ENCODE data around the gene BORCS6. TPM values are rescaled to one million over a fixed set of nuclear protein-coding genes. Genes with fewer than 3 reads are reported as not detected.

Gene BORCS6
- polyA plus RNA-seq, 1 donor from 2014 or later = 12.1 TPM

- peak overlapping the region; percentile 67 for H3K4me3 ChIP-seq (ENCODE audit: low read length)
- no peak overlapping the region for H2AFZ ChIP-seq (ENCODE audit: low read depth, low read length)
- H3K27ac ChIP-seq (ENCODE audit: low read length) = peak overlapping the region; percentile 75
- H3F3A ChIP-seq (ENCODE audit: insufficient read depth, low read length, poor library complexity, severe bottlenecking) = peaks cover 6% of the 10 kb centered on the region
- H3K27me3 ChIP-seq (ENCODE audit: insufficient read depth, low read depth, low read length) = no peaks in the 10 kb centered on the region
- H4K20me1 ChIP-seq (ENCODE audit: insufficient read depth) = peaks cover 7% of the 10 kb centered on the region
- H3K4me2 ChIP-seq (ENCODE audit: low read length) = peak overlapping the region; percentile 52
- H3K36me3 ChIP-seq (ENCODE audit: insufficient read depth, low read length) = no peaks in the 10 kb centered on the region
- no peaks in the 10 kb centered on the region for H3K9me2 ChIP-seq (ENCODE audit: insufficient read depth, low read length)
- H3K9ac ChIP-seq (ENCODE audit: low read length) = peak overlapping the region; percentile 67
- TF ChIP-seq REST (IDR thresholded peaks at IDR 0.05; ENCODE audit: borderline replicate concordance) = no peak
- peak; percentile 21 for TF ChIP-seq SMC3 (conservative IDR thresholded peaks at IDR 0.05; ENCODE audit: poor library complexity)
- no peak for TF ChIP-seq TAF1 (IDR thresholded peaks at IDR 0.05; ENCODE audit: low read depth)
- no peak for TF ChIP-seq POLR2AphosphoS5 (IDR thresholded peaks at IDR 0.05)
- TF ChIP-seq EP300 (conservative IDR thresholded peaks at IDR 0.05; ENCODE audit: poor library complexity, severe bottlenecking) = no peak
- H3K79me2 ChIP-seq (replicated peaks; ENCODE audit: insufficient read depth, low read length) = peaks cover 22% of the 10 kb centered on the region
- H3K9me3 ChIP-seq (ENCODE audit: low read length) = no peaks in the 10 kb centered on the region
Measured at GRCh38 chr17:8155996-8156245, 34.1 kb downstream of the BORCS6 start.

- no peaks in the 10 kb centered on the region for H3K9me2 ChIP-seq (ENCODE audit: insufficient read depth, low read length)
- no peak for TF ChIP-seq CTCF (IDR thresholded peaks at IDR 0.05; ENCODE audit: poor library complexity, severe bottlenecking)
- no peak for TF ChIP-seq TAF1 (IDR thresholded peaks at IDR 0.05; ENCODE audit: low read depth)
- TF ChIP-seq EP300 (conservative IDR thresholded peaks at IDR 0.05; ENCODE audit: poor library complexity, severe bottlenecking) = no peak
- TF ChIP-seq POLR2AphosphoS5 (IDR thresholded peaks at IDR 0.05) = no peak
- TF ChIP-seq REST (IDR thresholded peaks at IDR 0.05; ENCODE audit: borderline replicate concordance) = no peak
- TF ChIP-seq RAD21 (conservative IDR thresholded peaks at IDR 0.05) = no peak
- no peak for TF ChIP-seq MXI1 (conservative IDR thresholded peaks at IDR 0.05; ENCODE audit: poor library complexity, severe bottlenecking)
- TF ChIP-seq EZH2 (IDR thresholded peaks at IDR 0.05; ENCODE audit: borderline replicate concordance, insufficient read depth, low read length, poor library complexity, severe bottlenecking) = no peak
- no peak for TF ChIP-seq SMC3 (conservative IDR thresholded peaks at IDR 0.05; ENCODE audit: poor library complexity)
- peak overlapping the region; percentile 67 for H3K9ac ChIP-seq (ENCODE audit: low read length)
- H3K79me2 ChIP-seq (replicated peaks; ENCODE audit: insufficient read depth, low read length) = peaks cover 17% of the 10 kb centered on the region
- H3K9me3 ChIP-seq (ENCODE audit: low read length) = no peaks in the 10 kb centered on the region
- H3K27ac ChIP-seq (ENCODE audit: low read length) = peak overlapping the region; percentile 75
- peak overlapping the region; percentile 52 for H3K4me2 ChIP-seq (ENCODE audit: low read length)
- peaks cover 7% of the 10 kb centered on the region for H4K20me1 ChIP-seq (ENCODE audit: insufficient read depth)
- H2AFZ ChIP-seq (ENCODE audit: low read depth, low read length) = no peak overlapping the region
- peaks cover 6% of the 10 kb centered on the region for H3F3A ChIP-seq (ENCODE audit: insufficient read depth, low read length, poor library complexity, severe bottlenecking)
- H3K27me3 ChIP-seq (ENCODE audit: insufficient read depth, low read depth, low read length) = no peaks in the 10 kb centered on the region
- no peaks in the 10 kb centered on the region for H3K36me3 ChIP-seq (ENCODE audit: insufficient read depth, low read length)
- peak overlapping the region; percentile 67 for H3K4me3 ChIP-seq (ENCODE audit: low read length)
Measured at GRCh38 chr17:8155231-8155995, 34.6 kb downstream of the BORCS6 start.
